EL (cell line): ENCODE data around the gene MAP2K5.

Experiments
- DNase-seq: peaks from one replicate; pipeline ENCODE4 v3.0.0-alpha.2; 2016

The MAP2K5 gene

DNA sequence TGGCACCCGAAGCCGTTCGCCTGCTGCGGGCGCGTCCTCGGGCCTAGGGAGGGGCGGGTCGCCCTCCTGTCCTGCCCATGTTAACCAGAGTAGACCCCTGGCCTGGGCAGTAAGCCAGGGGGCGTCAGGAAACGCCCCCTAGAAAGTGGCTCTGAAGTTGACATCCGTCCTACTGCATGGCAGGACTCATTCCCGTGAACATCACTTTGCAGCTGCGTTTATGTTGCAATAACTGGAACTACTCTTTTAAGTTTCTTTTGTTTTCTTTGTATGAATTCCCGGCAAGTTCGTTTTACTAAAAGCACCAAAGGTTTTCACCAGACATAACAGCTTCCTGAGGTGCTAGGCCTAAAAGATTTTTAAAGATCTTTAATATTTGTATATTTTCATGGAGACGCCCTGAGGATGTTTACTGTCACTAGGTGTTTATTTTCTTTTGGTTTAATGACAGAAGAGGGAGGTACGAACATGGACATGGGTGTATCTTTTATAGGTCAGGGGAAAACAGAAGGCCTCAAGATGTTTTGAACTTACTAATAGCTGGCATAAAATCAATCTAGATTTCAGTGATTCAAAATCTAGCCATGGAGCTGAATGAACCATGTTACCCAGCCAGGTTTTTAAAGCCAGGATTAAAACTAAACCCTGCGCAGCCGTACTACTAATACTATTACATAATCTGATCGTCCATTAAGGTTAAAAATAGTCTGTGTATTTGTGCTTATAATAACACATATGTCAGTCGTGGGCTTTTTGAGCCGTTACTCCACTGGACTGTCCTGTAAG, 20.5 kb upstream of the MAP2K5 start:
- peak; percentile 42 for DNase-seq

- no peak for DNase-seq
Measured at GRCh38 chr15:67523330-67523729, 19.2 kb upstream of the MAP2K5 start.

- DNase-seq = peak; percentile 16
Measured at GRCh38 chr15:67524235-67524634, 18.3 kb upstream of the MAP2K5 start.

- DNase-seq = no peak
Measured at GRCh38 chr15:67528513-67528912, 14.0 kb upstream of the MAP2K5 start.

GRCh38 chr15:67531379-67531914, 11.1 kb upstream of the MAP2K5 start:
- DNase-seq = peak; percentile 91

GRCh38 chr15:67533873-67534272, 8.6 kb upstream of the MAP2K5 start:
- no peak for DNase-seq

GRCh38 chr15:67534360-67534759, 8.1 kb upstream of the MAP2K5 start:
- DNase-seq = no peak

DNA sequence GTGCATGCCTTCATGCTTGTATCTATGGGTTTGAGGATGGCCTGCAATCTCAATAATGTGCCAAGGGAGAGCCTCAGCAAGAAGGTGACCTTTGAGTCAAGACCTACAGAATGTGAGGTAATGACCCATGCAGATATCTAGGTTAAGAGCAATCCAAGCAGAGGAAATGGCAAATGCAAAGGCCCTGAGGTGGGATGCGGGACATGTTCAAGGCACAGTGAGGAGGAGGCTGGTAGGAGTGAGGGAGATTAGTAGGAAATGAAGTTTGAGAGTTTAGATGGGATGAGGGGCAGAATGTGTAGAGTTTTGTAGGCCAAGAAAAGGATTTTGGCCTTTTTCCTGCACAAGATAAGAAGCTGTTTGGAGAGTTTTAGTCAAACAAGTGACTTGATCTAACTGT, 4.7 kb upstream of the MAP2K5 start:
- DNase-seq = no peak

GRCh38 chr15:67543348-67543718, 830 bp downstream of the MAP2K5 start:
- peak; percentile 30 for DNase-seq

DNA sequence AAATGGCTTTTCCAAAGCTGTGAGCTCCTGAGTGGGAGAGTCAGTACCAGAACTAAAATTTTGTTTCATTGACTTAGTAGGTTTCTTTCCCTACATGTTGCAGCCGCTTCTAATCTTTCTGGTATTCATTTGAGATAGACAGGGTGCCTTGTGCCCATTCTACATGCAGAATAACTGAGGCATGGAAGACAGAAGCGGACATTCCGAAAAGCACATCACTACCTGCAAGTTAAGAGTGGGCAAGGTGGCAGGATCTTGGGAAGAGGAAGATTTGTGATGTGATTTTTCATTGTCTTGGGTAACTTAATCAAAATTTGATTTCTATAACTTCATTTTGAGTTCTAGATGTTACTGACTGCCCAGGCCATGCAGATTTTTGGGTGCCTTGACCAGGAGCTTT, 2.0 kb downstream of the MAP2K5 start:
- no peak for DNase-seq

DNA sequence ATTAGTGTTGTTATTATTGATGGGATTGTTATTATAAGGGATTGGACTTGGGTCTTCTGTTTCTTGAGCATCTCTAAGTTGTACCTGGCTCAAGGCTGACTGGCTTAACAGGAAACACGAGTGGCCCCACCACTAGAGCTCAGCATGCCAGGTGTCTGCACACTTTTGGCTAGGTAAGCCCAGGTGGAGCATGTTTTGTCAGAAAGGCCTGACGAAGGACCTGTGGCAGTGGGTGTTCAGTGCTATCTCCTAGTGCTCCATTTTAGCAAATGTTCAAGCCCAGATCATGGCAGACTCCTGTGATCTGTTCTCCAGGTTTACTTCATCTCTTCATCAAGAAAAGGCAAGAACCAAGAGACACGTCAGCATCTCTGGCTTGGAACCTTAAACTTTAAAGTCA, 3.4 kb downstream of the MAP2K5 start:
- DNase-seq = no peak

DNA sequence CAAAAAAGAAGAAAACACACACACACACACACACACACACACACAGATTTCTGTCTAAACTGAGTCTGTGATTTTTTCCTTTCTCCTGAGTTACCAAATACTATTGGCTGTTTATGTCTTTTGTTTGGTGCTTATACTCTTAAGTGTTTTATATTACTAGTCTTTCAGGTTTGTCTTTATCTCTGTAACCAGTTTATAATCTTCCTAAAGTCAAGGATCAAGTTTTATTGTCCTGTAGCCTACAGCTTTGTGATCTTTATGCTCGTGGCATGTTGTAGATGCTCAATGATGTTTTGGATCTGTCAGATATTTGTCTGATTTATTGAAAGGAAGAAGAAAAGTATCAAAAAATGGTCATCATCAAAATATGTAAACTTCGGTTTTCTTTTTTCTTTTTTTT, 4.6 kb downstream of the MAP2K5 start:
- DNase-seq = no peak

DNA sequence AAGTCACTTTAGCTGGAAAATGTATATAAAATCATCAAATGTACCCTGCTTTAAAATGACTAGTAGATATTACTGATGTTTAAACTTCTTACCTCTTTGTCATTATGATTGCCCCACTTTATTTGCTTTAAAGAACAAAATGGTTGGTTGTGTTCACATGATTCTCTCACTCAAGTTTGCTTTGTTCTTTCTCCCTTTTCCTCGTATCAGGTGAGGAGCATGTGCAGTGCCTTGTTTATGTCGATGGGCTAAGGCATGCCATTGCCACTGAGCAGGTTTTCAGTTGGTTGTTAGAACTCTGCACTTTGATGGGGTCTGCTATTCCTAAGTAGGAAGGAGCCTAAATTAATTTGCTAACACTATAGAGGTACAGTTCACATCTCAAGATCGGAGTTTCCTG, 5.3 kb downstream of the MAP2K5 start:
- DNase-seq = peak; percentile 7

GRCh38 chr15:67548236-67548852, 5.8 kb downstream of the MAP2K5 start:
- peak; percentile 60 for DNase-seq

DNA sequence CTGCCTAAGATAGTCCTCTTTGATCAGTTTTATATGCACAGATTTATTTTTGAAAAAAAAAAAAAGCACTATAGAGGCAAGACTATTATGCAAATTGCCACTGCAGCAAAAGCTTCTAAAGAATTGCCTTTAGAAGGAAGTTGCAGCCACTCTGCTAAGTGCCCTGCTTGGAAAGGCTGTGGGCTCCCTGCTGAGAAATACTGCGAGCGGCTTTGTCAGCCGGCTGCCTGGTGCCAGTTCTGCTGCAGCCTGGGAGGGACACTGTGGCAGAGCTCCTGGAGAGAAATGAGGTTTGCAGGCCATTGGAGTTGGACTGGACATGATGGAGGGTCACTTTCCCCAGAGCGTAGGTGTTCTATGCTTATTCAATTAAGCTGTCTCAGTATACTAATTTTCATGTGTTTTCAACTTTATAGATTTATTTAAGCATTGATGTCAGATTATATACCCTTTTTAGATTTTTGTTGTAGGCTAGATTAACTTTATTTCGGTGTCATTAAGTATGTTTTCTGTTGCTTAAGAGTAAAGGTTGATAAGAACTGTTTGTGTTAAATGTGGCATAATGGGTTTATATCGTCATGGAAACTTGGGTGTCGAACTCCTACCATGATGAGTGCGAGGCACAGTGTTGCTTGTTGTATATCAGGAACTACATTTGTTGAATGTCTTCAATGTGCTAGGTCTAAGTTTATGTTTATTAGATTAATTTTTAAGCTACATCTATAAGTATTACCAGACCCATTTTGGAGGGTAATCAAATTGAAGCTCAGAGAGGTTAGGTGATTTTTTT, 6.6 kb downstream of the MAP2K5 start:
- DNase-seq = no peak

DNA sequence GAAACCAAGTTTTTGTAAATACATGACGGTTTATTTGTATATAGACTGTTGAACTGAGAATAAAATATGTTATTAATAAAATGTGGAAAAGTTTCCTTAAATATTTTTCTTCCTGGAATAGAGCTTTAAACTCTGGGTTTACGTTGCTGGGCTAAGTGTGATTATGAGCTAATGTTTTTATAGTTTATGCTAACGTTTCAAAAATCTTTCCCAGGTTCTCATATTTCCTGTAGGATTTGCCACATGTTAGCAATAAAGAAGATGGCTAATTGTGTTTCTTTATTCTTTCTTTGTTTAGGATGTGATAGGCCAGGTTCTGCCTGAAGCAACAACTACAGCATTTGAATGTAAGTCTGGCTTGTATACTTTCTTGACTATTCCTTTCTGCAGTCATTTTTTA, 7.2 kb downstream of the MAP2K5 start:
- DNase-seq = no peak

DNA sequence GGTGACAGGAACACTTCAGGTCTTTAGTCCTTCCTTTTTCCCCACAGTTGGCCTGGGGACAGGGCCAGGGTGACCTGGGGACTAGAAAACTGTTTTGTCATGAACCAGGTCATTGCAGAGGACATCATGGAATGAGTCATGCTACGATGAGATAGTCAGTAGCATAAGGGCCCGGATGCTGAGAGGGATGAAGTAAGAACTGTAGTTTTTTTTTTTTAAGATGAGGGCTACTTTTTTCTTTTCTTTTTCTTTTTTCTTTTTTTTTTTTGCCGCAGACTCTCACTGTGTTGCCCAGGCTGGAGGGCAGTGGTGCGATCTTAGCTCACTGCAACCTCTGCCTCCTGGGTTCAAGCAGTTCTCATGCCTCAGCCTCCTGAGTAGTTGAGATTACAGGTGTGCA, 8.0 kb downstream of the MAP2K5 start:
- peak; percentile 51 for DNase-seq

DNA sequence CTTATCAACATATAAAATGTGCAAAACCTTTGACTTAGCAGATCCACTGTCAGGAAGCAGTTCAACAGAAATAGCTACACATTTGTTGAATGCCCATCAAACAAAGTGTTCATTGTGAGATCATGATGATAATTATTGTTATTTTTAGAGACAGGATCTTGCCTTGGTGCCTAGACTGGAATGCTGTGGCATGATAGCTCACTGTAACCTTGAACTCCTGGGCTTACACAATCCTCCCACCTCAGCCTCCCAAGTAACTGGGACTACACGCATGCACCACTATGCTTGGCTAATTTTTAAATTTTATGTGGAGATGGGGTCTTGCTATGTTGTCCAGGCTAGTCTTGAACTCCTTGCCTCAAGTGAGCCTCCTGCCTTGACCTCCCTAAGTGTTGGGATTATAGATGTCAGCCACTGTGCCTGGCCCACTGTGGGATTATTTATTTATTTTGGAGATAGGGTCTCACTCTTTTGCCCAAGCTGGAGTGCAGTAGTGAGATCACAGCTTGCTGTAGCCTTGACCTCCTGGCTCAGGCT, 8.8 kb downstream of the MAP2K5 start:
- no peak for DNase-seq

DNA sequence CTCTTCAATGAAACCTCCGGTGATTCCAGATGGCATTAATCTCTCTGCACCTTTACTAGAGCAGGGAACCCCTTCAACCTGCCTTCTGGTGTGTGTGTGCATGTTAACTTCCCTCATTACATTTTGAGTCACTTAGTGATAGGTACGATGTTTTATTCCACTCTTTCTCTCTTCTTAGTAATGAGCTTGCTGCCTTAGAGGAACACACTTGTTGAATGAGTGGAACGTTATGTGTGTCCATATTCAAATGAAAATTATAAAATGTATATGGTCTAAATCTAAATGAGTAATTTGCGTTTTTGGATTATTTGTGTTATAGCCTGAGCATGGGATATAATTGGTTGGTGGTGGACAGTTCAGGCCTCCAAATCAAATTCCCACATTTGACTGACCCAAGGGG, 12.1 kb downstream of the MAP2K5 start:
- DNase-seq = no peak

DNA sequence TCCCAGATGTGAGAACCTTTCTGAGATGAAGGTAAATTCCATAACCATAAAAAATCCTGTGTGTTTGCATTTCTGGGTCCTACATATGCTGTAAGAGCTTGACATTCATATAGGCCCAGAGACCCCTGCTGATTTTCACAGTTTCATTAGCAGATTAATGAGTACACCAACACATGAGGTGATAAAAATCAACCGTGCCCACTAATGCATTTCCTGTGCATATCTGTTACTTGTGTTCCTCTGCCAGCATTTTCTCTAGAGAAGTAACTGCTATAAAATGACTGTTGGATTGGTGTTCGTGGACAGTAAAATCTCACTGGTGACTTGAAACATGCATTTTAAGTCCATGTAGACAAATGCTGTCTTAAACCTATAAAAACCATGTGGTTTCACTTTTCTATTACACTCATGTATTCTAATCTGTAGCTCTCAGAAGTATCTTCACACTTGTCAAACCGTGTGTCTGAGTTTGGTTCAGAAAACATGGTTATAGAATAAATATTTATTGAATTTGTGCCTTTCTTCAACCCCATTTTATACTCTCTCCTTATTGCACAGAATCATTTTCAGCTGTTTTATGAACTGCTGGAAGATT, 14.6 kb downstream of the MAP2K5 start:
- DNase-seq = no peak

DNA sequence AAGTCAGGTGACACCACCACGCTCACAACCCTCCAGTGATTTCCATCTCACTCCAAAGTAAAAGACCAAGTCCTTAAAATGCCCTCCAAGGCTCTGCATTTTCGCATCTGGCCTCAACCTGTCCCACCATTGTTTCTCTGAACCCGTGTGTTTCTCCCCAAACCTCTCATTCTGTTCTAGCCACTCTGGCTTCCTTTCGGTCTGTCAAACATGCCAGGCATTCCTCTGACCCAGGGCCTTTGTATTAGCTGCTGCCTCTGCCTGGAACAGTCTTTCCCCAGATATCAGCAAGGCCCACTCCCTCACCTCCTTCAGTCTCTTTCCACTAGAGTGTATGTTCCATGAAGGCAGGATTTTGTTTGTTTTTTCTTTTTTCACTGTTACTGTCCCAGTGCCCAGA, 16.0 kb downstream of the MAP2K5 start:
- no peak for DNase-seq

GRCh38 chr15:67559158-67559557, 16.7 kb downstream of the MAP2K5 start:
- DNase-seq = no peak

- no peak for DNase-seq
Measured at GRCh38 chr15:67559576-67559975, 17.1 kb downstream of the MAP2K5 start.
